HepG2 (cell line): ENCODE measurements around the gene HDHD3. TPM values are rescaled to one million over a fixed set of nuclear protein-coding genes. Genes with fewer than 3 reads are reported as not detected.

Experiments
- ATAC-seq: fragments of 200-7000 bp; cut with Tn5 transposase; 3 replicates; pipeline ENCODE4 v1.9.1; 2020; ENCODE audit warnings: mild to moderate bottlenecking, moderate library complexity
- BruUV-seq: library from RNA; stranded (reverse); fragments of 400-500 nt; replicated peaks from 2 replicates; lab custom pipeline; 2021; lab: Mats Ljungman, UMichigan
- CTCF ChIA-PET: fragments of 300-600 bp; formaldehyde crosslinking; extraction: SDS; loops from one replicate; lab custom pipeline; 2021; ENCODE audit warnings: low total read pairs, inconsistent platforms, low intra/inter-chr PET ratio; lab: Yijun Ruan, JAX
- POLR2A ChIA-PET: fragments of 350-600 bp; sonication (Branson Sonifier 250); formaldehyde crosslinking; loops from one replicate; lab custom pipeline; 2020; ENCODE audit warnings: antibody characterized with exemption, inconsistent platforms; lab: Yijun Ruan, JAX
- DNase-seq: peaks from one replicate; pipeline ENCODE4 v3.0.0-alpha.2; 2015; ENCODE audit warnings: low spot score
- FAIRE-seq: peaks from 3 replicates; lab custom pipeline; 2011; peaks lifted over from hg19 to GRCh38; lab: Jason Lieb, UNC
- H2AFZ ChIP-seq: one replicate; pipeline ENCODE4 v1.6.1; 2011; ENCODE audit warnings: low read length, inconsistent platforms
- H3K27ac ChIP-seq: fragments of 300-600 bp; 3 replicates; pipeline ENCODE4 v1.8.0; 2011; ENCODE audit warnings: mixed run types, mild to moderate bottlenecking, mixed read lengths, low read length, inconsistent platforms; ENCODE audit not compliant: insufficient read depth; ENCODE audit errors: extremely low read length
- H3K27me3 ChIP-seq, 2 experiments: fragments of 200-600 bp in 1 of 2; 2 replicates in 1 of 2; 3 replicates in 1 of 2; pipeline versions ENCODE4 v1.6.0 to v1.8.0; 2011; ENCODE audit warnings: low read length in 2 of 2, mild to moderate bottlenecking in 2 of 2, moderate library complexity in 2 of 2, inconsistent platforms in 1 of 2; ENCODE audit not compliant: insufficient read depth in 2 of 2, control insufficient read depth in 1 of 2
- H3K36me3 ChIP-seq, 2 experiments: fragments of 200-600 bp in 1 of 2; replicated peaks in 1 of 2; 2 replicates in 1 of 2; 3 replicates in 1 of 2; pipeline versions ENCODE4 v1.5.1 to v1.8.0; 2011; ENCODE audit warnings: low read length in 2 of 2, inconsistent platforms in 1 of 2; ENCODE audit not compliant: insufficient read depth in 2 of 2, control insufficient read depth in 1 of 2
- H3K4me1 ChIP-seq: 2 replicates; pipeline ENCODE4 v1.5.1; 2012; ENCODE audit warnings: low read length, inconsistent platforms; ENCODE audit not compliant: insufficient read depth
- H3K4me2 ChIP-seq: 2 replicates; pipeline ENCODE4 v1.6.0; 2011; ENCODE audit warnings: low read depth, low read length, inconsistent platforms
- H3K4me3 ChIP-seq, 3 experiments: fragments of 200-600 bp in 1 of 3; sonication (generic), shearing (Covaris generic) in 1 of 3; replicated peaks in 1 of 3; 2 replicates each; pipeline ENCODE4 v1.5.1; 2011 to 2016; ENCODE audit warnings: low read length in 3 of 3, inconsistent platforms in 2 of 3, low read depth in 2 of 3, mild to moderate bottlenecking in 2 of 3, control low read depth in 1 of 3, mixed read lengths in 1 of 3; ENCODE audit not compliant: insufficient read depth in 1 of 3
- H3K79me2 ChIP-seq: one replicate; pipeline ENCODE4 v1.6.1; 2011; ENCODE audit warnings: low read length, inconsistent platforms; ENCODE audit not compliant: insufficient read depth
- H3K9ac ChIP-seq: 2 replicates; pipeline ENCODE4 v1.6.0; 2011; ENCODE audit warnings: mild to moderate bottlenecking, low read depth, low read length, inconsistent platforms; ENCODE audit not compliant: insufficient read depth
- H3K9me3 ChIP-seq: 2 replicates; pipeline ENCODE4 v1.5.1; 2012; ENCODE audit warnings: mild to moderate bottlenecking, low read length
- H4K20me1 ChIP-seq: 2 replicates; pipeline ENCODE4 v1.6.0; 2011; ENCODE audit warnings: inconsistent platforms, mild to moderate bottlenecking, low read length, moderate library complexity; ENCODE audit not compliant: insufficient read depth
- BRF2 ChIP-seq: sonication (generic); formaldehyde crosslinking; IDR thresholded peaks from 2 replicates; pipeline ENCODE4 v1.8.1; 2022; ENCODE audit warnings: mild to moderate bottlenecking, missing genetic modification reagents
- KDM1A ChIP-seq: IDR thresholded peaks from 2 replicates; pipeline ENCODE4 v1.6.1; 2016; ENCODE audit warnings: missing compliant biosample characterization
- SATB2 ChIP-seq: sonication (generic); formaldehyde crosslinking; IDR thresholded peaks from 2 replicates; pipeline ENCODE4 v1.5.0; 2020; ENCODE audit warnings: missing genetic modification reagents
- TEAD3 ChIP-seq: optimal IDR thresholded peaks from 2 replicates; pipeline ENCODE3; 2016; ENCODE audit warnings: borderline replicate concordance
- ZBTB46 ChIP-seq: sonication (generic); formaldehyde crosslinking; IDR thresholded peaks from 2 replicates; pipeline ENCODE4 v1.4.0; 2020; ENCODE audit warnings: mild to moderate bottlenecking, missing genetic modification reagents, borderline replicate concordance
- ZFP91 ChIP-seq: sonication (generic); formaldehyde crosslinking; IDR thresholded peaks from 2 replicates; pipeline ENCODE4 v1.9.0; 2022; ENCODE audit warnings: missing genetic modification reagents, mild to moderate bottlenecking, borderline replicate concordance
- ZNF441 ChIP-seq: sonication (generic); formaldehyde crosslinking; IDR thresholded peaks from 2 replicates; pipeline ENCODE4 v1.7.0; 2021; ENCODE audit warnings: missing genetic modification reagents, borderline replicate concordance
- WGBS: methylation state at CpG from one replicate; pipeline ENCODE4 v1.1.6; 2017; ENCODE audit warnings: low lambda C conversion rate; 5-methylcytosine and 5-hydroxymethylcytosine counted together
- in situ Hi-C: cut with HindIII; loops from 2 replicates; pipeline ENCODE4 v1.10.0; 2017; ENCODE audit warnings: low pct_unique_long_range_greater_than_20kb; ENCODE audit not compliant: extremely low pct_ligation_motif_present
- intact Hi-C: fragments of 100-400 bp; cut with micrococcal nuclease; formaldehyde crosslinking; loops from one replicate; pipeline ENCODE4 v1.10.0; 2022; ENCODE audit not compliant: unreplicated experiment
- polyA plus RNA-seq, 8 experiments: library from polyadenylated mRNA; depleted of rRNA in 3 of 8; stranded (reverse) in 7 of 8; unstranded in 1 of 8; fragments of >200 nt; fragmentation: Illumina TruSeq in 4 of 8; extraction: Trizol in 4 of 8; gene quantifications; 2 replicates each; pipeline versions ENCODE4 v1.2.1 to v1.2.3, GENCODE V29; 2011 to 2016; ENCODE audit warnings: low read depth in 4 of 8, missing spikeins in 1 of 8, mixed read lengths in 1 of 8; ENCODE audit not compliant: insufficient read depth in 1 of 8
- total RNA-seq, 5 experiments: library from RNA; depleted of rRNA; stranded (reverse); fragments of >200 nt; fragmentation: Illumina TruSeq; extraction: Trizol; gene quantifications; 2 replicates each; pipeline ENCODE4 v1.2.3, GENCODE V29; 2016; ENCODE audit warnings: low read depth in 1 of 5
- TF ChIP-seq, protein P1 (sequence below): sonication (generic); formaldehyde crosslinking; IDR thresholded peaks from 2 replicates; pipeline ENCODE4 v1.5.1; 2020; ENCODE audit warnings: missing genetic modification reagents, mild to moderate bottlenecking, borderline replicate concordance

HDHD3 gene
- total and polyA plus RNA-seq, 2 of the 13 experiments (the other 11 are each of a cell fraction or from before 2014, with no cell fraction given) = 23.1 to 38.5 TPM

- CTCF ChIA-PET = no interaction called here
- intact Hi-C loops = no loop called here
- Histone ChIP-seq H3K36me3 (peaks cover 0 to 7% of the 10 kb centered on the region in 2 experiments; a peak in 2 of 5 replicates), H4K20me1 (no peaks in the 10 kb centered on the region), H3K27me3 (no peaks in the 10 kb centered on the region; a peak in 1 of 5 replicates), H2AFZ (no peak overlapping the region), H3K4me2 (no peak overlapping the region)
- 85% methylated on average over 3 of the region's 3 CpGs for WGBS
- TF ChIP-seq KDM1A = no peak
- peak; percentile 19 for TF ChIP-seq TEAD3
- TF ChIP-seq, all 625 proteins: peak for 1
- peaks cover 28% of the 10 kb centered on the region for H3K79me2 ChIP-seq
- H3K4me1 ChIP-seq = peaks cover 82% of the 10 kb centered on the region
- no TSS peak for BruUV-seq
- H3K4me3 ChIP-seq = peak overlapping the region in 1 of 3 experiments; percentile 20; a peak in 1 of 6 replicates
- no peak for ATAC-seq
- peak overlapping the region; percentile 59 for H3K27ac ChIP-seq
- in situ Hi-C loops = no loop called here
- no peaks in the 10 kb centered on the region for H3K9me3 ChIP-seq
- H3K9ac ChIP-seq = no peak overlapping the region
- FAIRE-seq = no peak
- POLR2A ChIA-PET = interaction anchor here (0.7 to 3.1 kb wide), 4 partner anchors 10 to 253 kb away, joined by 3 to 24 read pairs (median 4); no protein-coding TSS in a partner anchor
- DNase-seq = no peak
These were observed 20.4 kb upstream of the HDHD3 start for GRCh38 chr9:113397203-113397631.

GRCh38 chr9:113395000-113395861, 18.4 kb upstream of the HDHD3 start:
- POLR2A ChIA-PET = interaction anchor here (0.7 to 1.7 kb wide), 10 partner anchors 8 to 255 kb away, joined by 3 to 13 read pairs (median 4); partner anchors contain the start of genes C9orf43, CDC26, HDHD3 and POLE3
- DNase-seq = peak; percentile 87
- TF ChIP-seq ZFP91 = peak; percentile 60; the same call in 1 of the 2 replicates
- TF ChIP-seq ZBTB46 = no peak
- no peak; the same call in 1 of the 2 replicates for TF ChIP-seq ZNF441
- TF ChIP-seq BRF2 (CRISPR knock-in tag) = no peak
- TF ChIP-seq, protein P1, sequence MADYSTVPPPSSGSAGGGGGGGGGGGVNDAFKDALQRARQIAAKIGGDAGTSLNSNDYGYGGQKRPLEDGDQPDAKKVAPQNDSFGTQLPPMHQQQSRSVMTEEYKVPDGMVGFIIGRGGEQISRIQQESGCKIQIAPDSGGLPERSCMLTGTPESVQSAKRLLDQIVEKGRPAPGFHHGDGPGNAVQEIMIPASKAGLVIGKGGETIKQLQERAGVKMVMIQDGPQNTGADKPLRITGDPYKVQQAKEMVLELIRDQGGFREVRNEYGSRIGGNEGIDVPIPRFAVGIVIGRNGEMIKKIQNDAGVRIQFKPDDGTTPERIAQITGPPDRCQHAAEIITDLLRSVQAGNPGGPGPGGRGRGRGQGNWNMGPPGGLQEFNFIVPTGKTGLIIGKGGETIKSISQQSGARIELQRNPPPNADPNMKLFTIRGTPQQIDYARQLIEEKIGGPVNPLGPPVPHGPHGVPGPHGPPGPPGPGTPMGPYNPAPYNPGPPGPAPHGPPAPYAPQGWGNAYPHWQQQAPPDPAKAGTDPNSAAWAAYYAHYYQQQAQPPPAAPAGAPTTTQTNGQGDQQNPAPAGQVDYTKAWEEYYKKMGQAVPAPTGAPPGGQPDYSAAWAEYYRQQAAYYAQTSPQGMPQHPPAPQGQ (CRISPR knock-in tag) = no peak
- TF ChIP-seq SATB2 = no peak

More at GRCh38 chr9:113395000-113395861, 18.4 kb upstream of the HDHD3 start:
- Histone ChIP-seq H3K27ac (peak overlapping the region; percentile 63), H3K36me3 (peaks cover 8 to 27% of the 10 kb centered on the region in 2 experiments; a peak in 4 of 5 replicates), H3K4me3 (0 out of 6 replicates have a peak overlapping the region, but pooled peaks of 1 of the 3 experiments have one; percentile 22), H3K4me2 (peak overlapping the region; percentile 60), H2AFZ (no peak overlapping the region), H3K79me2 (peaks cover 22% of the 10 kb centered on the region), H3K27me3 (no peaks in the 10 kb centered on the region), H3K9me3 (no peaks in the 10 kb centered on the region), H3K4me1 (peaks cover 86% of the 10 kb centered on the region), H4K20me1 (no peaks in the 10 kb centered on the region), H3K9ac (peak overlapping the region; percentile 31; the same call in 1 of the 2 replicates)
- peak; percentile 85 for FAIRE-seq
- in situ Hi-C loops (no loop called here), intact Hi-C loops (no loop called here)
- WGBS = 69% methylated on average over 9 of the region's 9 CpGs
- peak; percentile 89 for ATAC-seq
- no TSS peak for BruUV-seq
- CTCF ChIA-PET = no interaction called here
